C4-2B (cell line): ENCODE results near the gene YIPF5.
A peak's percentile ranks its signal among the peaks of the same experiment; 100 is the strongest.

Source experiments
- H3K27ac ChIP-seq: fragments of 450-650 bp; 2 replicates; pipeline ENCODE4 v1.5.1; 2017
- ZFX ChIP-seq: fragments of 450-650 bp; IDR thresholded peaks from 2 replicates; pipeline ENCODE4 v1.6.1; 2017
- TF ChIP-seq, protein P1 (sequence below): fragments of 450-650 bp; conservative IDR thresholded peaks from 2 replicates; pipeline ENCODE4 v1.5.1; 2017; ENCODE audit warnings: mild to moderate bottlenecking

YIPF5 gene

GRCh38 chr5:144179226-144179625 is 8.8 kb upstream of the YIPF5 start:
- no peak overlapping the region for H3K27ac ChIP-seq
- no peak for TF ChIP-seq ZFX
- TF ChIP-seq, protein P1, sequence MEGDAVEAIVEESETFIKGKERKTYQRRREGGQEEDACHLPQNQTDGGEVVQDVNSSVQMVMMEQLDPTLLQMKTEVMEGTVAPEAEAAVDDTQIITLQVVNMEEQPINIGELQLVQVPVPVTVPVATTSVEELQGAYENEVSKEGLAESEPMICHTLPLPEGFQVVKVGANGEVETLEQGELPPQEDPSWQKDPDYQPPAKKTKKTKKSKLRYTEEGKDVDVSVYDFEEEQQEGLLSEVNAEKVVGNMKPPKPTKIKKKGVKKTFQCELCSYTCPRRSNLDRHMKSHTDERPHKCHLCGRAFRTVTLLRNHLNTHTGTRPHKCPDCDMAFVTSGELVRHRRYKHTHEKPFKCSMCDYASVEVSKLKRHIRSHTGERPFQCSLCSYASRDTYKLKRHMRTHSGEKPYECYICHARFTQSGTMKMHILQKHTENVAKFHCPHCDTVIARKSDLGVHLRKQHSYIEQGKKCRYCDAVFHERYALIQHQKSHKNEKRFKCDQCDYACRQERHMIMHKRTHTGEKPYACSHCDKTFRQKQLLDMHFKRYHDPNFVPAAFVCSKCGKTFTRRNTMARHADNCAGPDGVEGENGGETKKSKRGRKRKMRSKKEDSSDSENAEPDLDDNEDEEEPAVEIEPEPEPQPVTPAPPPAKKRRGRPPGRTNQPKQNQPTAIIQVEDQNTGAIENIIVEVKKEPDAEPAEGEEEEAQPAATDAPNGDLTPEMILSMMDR, result no peak

- no peak overlapping the region for H3K27ac ChIP-seq
- no peak for TF ChIP-seq ZFX
- TF ChIP-seq, protein P1, result no peak
Measured at GRCh38 chr5:144177548-144177947, 7.1 kb upstream of the YIPF5 start.

DNA sequence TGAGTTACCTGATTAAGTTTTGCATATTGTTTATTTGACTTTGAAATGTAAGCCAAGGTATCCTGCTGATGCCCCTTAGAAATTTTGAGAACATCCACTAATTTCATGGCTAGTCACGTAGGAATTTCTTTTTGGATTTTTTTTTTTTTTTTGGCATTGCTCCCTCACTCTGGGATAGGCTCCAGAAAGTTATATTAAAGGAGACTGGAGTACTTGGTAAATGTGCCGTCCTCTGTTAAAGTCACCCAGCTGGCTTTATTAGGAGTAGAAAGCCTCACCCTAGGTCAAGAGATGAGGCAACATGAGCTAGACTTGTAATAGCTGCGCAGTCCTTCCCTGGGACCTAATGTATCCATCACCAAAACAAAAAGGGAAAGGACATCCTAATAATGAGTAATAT is 3.3 kb upstream of the YIPF5 start:
- TF ChIP-seq, protein P1, result no peak
- TF ChIP-seq ZFX, result no peak
- H3K27ac ChIP-seq, result no peak overlapping the region

GRCh38 chr5:144169904-144170275 is 569 bp downstream of the YIPF5 start:
- H3K27ac ChIP-seq, result peak overlapping the region; percentile 81
- TF ChIP-seq, protein P1, result no peak
- TF ChIP-seq ZFX, result no peak

GRCh38 chr5:144167998-144168397 is 2.5 kb downstream of the YIPF5 start:
- no peak overlapping the region for H3K27ac ChIP-seq

DNA sequence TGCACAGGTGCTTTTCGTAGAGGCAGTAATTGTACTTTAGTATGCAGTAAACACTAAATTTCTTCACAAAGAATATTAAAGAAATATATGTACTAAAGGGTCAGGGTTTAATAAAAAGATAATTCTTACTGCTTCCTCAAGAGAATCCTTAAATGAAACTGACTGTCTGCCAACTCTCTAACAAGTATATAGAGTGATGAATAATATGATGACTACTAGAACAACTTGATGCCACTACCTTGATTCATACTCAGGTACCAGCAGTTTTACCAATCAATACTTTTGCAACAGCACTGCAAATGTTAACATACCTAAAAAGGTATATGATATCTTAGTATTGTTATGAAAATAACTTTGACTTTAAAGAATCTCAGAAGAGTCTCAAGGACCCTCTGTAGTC is 3.8 kb downstream of the YIPF5 start:
- TF ChIP-seq ZFX, result no peak
- TF ChIP-seq, protein P1, result no peak
- H3K27ac ChIP-seq, result no peak overlapping the region

More at GRCh38 chr5:144167998-144168397, 2.5 kb downstream of the YIPF5 start:
- TF ChIP-seq, protein P1, result no peak
- no peak for TF ChIP-seq ZFX

- TF ChIP-seq, protein P1, result no peak
- TF ChIP-seq ZFX, result no peak
- no peak overlapping the region for H3K27ac ChIP-seq
Measured at GRCh38 chr5:144162686-144163085, 7.8 kb downstream of the YIPF5 start.
